ENCODE results near the gene LDB3.

GRCh38 chr10:86716466-86716865, 48.2 kb downstream of the LDB3 start:
- TF ChIP-seq POLR2AphosphoS5 (IDR thresholded peaks at IDR 0.05; ENCODE audit: borderline replicate concordance, low read depth, low read length), result no peak
- no peak for TF ChIP-seq EZH2 (IDR thresholded peaks at IDR 0.05)
- TF ChIP-seq FOXP2 (optimal IDR thresholded peaks at IDR 0.05; ENCODE audit: control extremely low read depth, extremely low read length, insufficient read depth), result no peak

All from SK-N-MC (cell line).